NCI-H1092 (cell line): Measurements from ENCODE around the gene ZDHHC24.

Source experiments
- DNase-seq: peaks from one replicate; lab custom pipeline; 2025; lab: John Stamatoyannopoulos, UW

ZDHHC24 gene

GRCh38 chr11:66473608-66474515 is 72.0 kb downstream of the ZDHHC24 start:
- DNase-seq = no peak

GRCh38 chr11:66473167-66473566 is 72.7 kb downstream of the ZDHHC24 start:
- no peak for DNase-seq

- DNase-seq = no peak
These were observed 73.8 kb downstream of the ZDHHC24 start for GRCh38 chr11:66472054-66472453.

DNA sequence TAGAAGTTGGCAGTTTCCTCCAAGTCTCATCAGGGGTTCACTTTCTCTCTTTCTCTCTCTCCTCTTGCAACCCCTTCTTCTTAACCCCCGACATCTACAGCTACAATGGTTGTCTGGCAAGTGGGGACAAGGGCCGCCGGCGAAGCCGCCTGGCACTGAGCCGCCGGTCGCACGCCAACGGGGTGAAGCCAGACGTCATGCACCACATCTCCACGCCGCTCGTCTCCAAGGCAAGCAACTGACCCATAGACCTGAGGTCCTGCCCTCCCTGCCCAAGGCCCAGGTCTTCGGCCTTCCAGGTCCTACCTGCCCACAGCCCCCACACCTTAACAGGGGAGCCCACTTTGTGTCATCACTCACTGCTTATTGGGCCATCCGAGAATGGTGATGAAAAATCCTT is 74.7 kb downstream of the ZDHHC24 start:
- DNase-seq = no peak
